ENCODE results near the gene LEMD1.
A peak's percentile ranks its signal among the peaks of the same experiment; 100 is the strongest.
"Not testable (repeated sequence)": the region's sequence is repeated elsewhere in the genome, so short reads cannot be mapped to it uniquely, and the experiment has no call there.

LEMD1 gene

DNA sequence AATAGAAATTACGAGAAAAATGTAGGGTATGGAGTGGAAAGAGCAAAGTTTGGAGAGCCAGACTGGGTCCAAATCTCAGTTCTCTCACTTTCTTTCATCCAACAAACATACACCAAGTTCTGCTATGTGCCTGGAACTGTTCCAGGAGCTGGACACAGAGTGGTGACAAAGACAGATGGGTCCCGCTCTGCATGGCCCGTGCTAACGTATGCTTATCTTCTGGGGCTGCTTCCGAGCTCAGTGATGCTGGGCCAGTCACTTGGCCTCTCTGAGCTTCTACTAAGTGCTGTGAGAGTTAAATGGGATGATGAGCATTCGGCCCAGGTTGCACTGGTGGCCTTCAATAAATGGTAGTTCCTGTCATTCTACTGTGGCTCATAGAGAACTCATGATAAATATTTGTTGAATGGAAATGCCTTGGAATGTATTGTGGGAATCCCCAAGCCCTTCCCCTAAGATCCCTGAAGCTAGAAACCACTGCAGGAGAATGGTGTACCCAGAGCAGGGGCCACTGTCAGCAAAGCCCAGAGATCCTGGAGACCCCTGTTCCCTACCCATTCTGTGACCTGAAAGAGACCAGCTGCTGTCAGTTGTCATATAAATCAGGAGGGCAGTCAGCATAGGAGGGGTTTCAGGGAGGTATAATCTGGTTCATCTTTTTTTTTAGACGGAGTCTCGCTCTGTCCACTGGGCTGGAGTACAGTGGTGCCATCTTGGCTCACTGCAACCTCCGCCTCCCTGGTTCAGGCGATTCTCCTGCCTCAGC lies 3.8 kb downstream of the LEMD1 start:
- Mint-ChIP-seq H3K27me3 (ENCODE audit: low read depth) (peaks cover 5% of the 10 kb centered on the region), H3K27ac (peak overlapping the region in 2 of 3 experiments; percentile 16 to 34), H3K9me3 (no peaks in the 10 kb centered on the region), H3K4me3 (no peak overlapping the region), H3K4me1 (peaks cover 70% of the 10 kb centered on the region), H3K36me3 (ENCODE audit: low read depth) (no peaks in the 10 kb centered on the region)
- TF ChIP-seq, protein P1, sequence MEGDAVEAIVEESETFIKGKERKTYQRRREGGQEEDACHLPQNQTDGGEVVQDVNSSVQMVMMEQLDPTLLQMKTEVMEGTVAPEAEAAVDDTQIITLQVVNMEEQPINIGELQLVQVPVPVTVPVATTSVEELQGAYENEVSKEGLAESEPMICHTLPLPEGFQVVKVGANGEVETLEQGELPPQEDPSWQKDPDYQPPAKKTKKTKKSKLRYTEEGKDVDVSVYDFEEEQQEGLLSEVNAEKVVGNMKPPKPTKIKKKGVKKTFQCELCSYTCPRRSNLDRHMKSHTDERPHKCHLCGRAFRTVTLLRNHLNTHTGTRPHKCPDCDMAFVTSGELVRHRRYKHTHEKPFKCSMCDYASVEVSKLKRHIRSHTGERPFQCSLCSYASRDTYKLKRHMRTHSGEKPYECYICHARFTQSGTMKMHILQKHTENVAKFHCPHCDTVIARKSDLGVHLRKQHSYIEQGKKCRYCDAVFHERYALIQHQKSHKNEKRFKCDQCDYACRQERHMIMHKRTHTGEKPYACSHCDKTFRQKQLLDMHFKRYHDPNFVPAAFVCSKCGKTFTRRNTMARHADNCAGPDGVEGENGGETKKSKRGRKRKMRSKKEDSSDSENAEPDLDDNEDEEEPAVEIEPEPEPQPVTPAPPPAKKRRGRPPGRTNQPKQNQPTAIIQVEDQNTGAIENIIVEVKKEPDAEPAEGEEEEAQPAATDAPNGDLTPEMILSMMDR (IDR thresholded peaks at IDR 0.05; ENCODE audit: unreplicated experiment in 3 of 3) = no peak

DNA sequence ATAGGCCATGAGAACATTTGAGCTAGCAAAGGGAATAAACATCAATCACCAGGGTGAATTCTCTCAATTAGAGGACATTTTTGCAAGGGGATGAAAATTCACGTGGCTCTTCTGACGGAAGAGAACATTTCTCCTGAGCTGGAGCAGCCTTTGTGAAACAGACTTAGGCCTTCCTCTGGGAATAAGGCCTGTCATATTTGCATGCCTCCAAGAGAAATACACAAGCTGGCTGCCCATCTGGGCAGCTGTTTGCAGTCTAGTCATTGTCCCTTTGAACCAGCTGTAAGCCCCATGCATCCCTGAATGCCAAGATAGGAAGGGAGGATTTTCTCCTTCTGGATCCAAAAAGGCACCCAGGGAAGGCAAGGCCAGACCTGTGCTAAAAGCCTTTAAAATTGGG lies 5.5 kb downstream of the LEMD1 start:
- Mint-ChIP-seq H3K27ac (peak overlapping the region; percentile 54 to 81 (median 68)), H3K4me1 (peaks cover 59% of the 10 kb centered on the region), H3K9me3 (no peaks in the 10 kb centered on the region), H3K27me3 (ENCODE audit: low read depth) (peaks cover 9% of the 10 kb centered on the region), H3K36me3 (ENCODE audit: low read depth) (no peaks in the 10 kb centered on the region), H3K4me3 (no peak overlapping the region)
- TF ChIP-seq, protein P1 (IDR thresholded peaks at IDR 0.05; ENCODE audit: unreplicated experiment in 3 of 3) = no peak

DNA sequence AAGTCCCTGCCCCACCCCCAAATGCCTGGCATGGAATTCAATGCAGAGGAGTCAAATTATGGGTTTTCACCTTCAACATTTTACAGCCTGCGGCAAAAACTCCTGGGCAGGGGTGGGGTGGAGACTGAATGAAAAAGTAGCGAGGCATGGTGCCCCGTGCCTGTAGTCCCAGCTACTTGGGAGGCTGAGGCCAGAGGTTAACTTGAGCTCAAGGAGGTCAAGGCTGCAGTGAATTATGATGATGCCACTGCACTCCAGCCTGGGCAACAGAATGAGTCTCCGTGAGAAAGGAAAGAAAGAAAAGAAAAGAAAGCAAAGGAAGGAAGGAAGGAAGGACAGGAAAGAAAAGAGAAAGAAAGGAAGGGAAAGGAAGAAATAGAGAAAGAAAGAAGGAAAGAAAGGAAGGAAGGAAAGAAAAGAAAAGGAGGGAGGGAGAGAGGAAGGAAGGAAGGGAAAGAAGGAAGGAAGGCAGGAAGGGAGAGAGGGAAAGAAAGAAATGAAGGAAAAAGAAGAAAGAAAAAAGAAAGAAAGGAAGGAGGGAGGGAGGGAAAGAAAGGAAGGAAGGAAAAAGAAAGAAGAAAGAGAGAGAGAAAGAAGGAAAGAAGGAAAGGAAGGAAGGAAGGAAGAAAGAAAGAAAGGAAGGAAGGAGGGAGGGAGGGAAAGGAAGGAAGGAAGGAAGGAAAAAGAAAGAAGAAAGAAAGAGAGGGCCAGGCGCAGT lies 11.1 kb downstream of the LEMD1 start:
- H3K4me3 Mint-ChIP-seq = no peak overlapping the region
- H3K27me3 Mint-ChIP-seq (ENCODE audit: low read depth) = peaks cover 13% of the 10 kb centered on the region
- H3K9me3 Mint-ChIP-seq = no peaks in the 10 kb centered on the region
- H3K36me3 Mint-ChIP-seq (ENCODE audit: low read depth) = peaks cover 7% of the 10 kb centered on the region
- TF ChIP-seq, protein P1 (IDR thresholded peaks at IDR 0.05; ENCODE audit: unreplicated experiment in 3 of 3) = no peak
- H3K27ac Mint-ChIP-seq = no peak overlapping the region
- peaks cover 16% of the 10 kb centered on the region for H3K4me1 Mint-ChIP-seq

DNA sequence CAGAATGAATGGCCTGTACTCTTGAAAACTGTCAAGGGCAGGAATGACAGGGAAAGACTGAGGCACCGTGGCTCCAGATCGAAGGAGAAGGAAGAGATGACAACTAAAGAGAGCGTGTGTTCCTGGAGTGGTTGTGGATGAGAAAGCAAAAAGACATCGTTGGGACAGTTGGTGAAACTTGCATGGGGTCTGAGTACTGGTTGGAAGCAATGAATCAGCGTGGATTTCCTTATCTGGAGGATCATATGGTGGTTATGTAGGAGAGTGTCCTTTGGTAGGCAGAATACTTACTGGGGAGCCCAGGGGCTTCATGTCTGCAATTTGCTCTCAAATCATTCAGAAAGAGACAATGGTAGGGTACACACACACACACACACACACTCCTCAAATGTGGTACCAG lies 13.9 kb downstream of the LEMD1 start:
- TF ChIP-seq, protein P1 (IDR thresholded peaks at IDR 0.05; ENCODE audit: unreplicated experiment in 3 of 3) = no peak
- Mint-ChIP-seq H3K27me3 (ENCODE audit: low read depth) (peaks cover 9% of the 10 kb centered on the region), H3K4me1 (no peaks in the 10 kb centered on the region), H3K27ac (no peak overlapping the region), H3K36me3 (ENCODE audit: low read depth) (peaks cover 7% of the 10 kb centered on the region), H3K4me3 (no peak overlapping the region), H3K9me3 (peaks cover 2% of the 10 kb centered on the region)

DNA sequence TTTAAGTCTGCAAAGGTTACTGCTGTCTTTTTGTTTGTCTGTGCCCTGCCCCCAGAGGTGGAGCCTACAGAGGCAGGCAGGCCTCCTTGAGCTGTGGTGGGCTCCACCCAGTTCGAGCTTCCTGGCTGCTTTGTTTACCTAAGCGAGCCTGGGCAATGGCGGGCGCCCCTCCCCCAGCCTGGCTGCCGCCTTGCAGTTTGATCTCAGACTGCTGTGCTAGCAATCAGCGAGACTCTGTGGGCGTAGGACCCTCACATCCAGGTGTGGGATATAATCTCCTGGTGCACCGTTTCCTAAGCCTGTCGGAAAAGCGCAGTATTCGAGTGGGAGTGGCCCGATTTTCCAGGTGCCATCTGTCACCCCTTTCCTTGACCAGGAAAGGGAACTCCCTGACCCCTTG lies 15.6 kb downstream of the LEMD1 start:
- not testable (repeated sequence) for H3K4me3 Mint-ChIP-seq; H3K4me1 Mint-ChIP-seq; H3K27ac Mint-ChIP-seq; H3K27me3 Mint-ChIP-seq (ENCODE audit: low read depth); H3K9me3 Mint-ChIP-seq; H3K36me3 Mint-ChIP-seq (ENCODE audit: low read depth)

DNA sequence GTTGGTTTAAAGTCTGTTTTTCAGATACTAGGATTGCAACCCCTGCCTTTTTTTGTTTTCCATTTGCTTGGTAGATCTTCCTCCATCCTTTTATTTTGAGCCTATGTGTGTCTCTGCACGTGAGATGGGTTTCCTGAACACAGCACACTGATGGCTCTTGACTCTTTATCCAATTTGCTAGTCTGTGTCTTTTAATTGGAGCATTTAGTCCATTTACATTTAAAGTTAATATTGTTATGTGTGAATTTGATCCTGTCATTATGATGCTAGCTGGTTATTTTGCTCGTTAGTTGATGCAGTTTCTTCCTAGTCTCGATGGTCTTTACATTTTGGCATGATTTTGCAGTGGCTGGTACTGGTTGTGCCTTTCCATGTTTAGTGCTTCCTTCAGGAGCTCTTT lies 17.4 kb downstream of the LEMD1 start:
- not testable (repeated sequence) for H3K4me1 Mint-ChIP-seq; H3K27me3 Mint-ChIP-seq (ENCODE audit: low read depth); H3K36me3 Mint-ChIP-seq (ENCODE audit: low read depth); H3K9me3 Mint-ChIP-seq; H3K27ac Mint-ChIP-seq; H3K4me3 Mint-ChIP-seq

DNA sequence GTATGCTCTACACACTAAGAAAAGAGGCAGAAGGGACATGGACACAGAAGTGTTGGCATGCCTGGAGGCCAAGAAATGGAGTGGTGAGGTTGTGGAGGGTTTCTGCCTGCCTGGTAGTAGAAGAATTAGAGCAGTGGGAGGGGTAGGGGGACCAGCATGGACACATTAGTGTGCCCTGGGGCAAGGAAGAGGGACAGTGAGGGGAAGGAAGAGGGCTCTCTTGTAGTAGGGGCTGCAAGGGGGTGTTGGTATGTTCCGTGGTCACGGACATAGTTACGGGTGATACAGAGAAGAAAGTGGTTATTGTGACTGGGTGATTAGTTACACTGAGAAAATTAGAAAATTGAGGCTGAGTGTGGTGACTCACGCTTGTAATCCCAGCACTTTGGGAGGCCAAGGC lies 23.3 kb downstream of the LEMD1 start:
- Mint-ChIP-seq H3K36me3 (ENCODE audit: low read depth) (no peaks in the 10 kb centered on the region), H3K9me3 (peaks cover 3% of the 10 kb centered on the region), H3K27me3 (ENCODE audit: low read depth) (peaks cover 8% of the 10 kb centered on the region), H3K4me3 (no peak overlapping the region), H3K4me1 (no peaks in the 10 kb centered on the region), H3K27ac (no peak overlapping the region)
- TF ChIP-seq, protein P1 (IDR thresholded peaks at IDR 0.05; ENCODE audit: unreplicated experiment in 3 of 3) = no peak

Measured in nephron (organoid).